EH (cell line): ENCODE data around the gene OR2G3.

Source experiments
- DNase-seq: peaks from one replicate; pipeline ENCODE4 v3.0.0-alpha.2; 2015; ENCODE audit warnings: low read depth

The OR2G3 gene

DNA sequence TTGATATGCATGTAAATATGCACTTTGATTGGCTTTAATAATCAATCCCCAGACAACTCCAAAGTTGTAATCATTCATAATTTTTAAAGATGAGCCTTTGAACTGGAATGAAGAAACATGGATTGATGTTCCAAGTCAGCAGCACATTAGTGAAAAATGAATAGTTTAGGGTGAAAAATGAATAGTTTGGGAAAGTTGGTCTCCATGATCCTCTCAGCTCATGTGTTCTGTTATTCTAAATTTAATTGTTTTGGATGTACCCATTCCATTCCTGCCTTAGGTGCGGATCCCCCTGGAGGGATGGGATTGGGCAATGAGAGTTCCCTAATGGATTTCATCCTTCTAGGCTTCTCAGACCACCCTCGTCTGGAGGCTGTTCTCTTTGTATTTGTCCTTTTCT is at the start of gene OR2G3:
Gene OR2G3, plus strand, starts transcription at position 301 of the 400 bp plus-strand sequence. Its CDS starts 0 bp downstream, at position 301.
- no peak for DNase-seq

DNA sequence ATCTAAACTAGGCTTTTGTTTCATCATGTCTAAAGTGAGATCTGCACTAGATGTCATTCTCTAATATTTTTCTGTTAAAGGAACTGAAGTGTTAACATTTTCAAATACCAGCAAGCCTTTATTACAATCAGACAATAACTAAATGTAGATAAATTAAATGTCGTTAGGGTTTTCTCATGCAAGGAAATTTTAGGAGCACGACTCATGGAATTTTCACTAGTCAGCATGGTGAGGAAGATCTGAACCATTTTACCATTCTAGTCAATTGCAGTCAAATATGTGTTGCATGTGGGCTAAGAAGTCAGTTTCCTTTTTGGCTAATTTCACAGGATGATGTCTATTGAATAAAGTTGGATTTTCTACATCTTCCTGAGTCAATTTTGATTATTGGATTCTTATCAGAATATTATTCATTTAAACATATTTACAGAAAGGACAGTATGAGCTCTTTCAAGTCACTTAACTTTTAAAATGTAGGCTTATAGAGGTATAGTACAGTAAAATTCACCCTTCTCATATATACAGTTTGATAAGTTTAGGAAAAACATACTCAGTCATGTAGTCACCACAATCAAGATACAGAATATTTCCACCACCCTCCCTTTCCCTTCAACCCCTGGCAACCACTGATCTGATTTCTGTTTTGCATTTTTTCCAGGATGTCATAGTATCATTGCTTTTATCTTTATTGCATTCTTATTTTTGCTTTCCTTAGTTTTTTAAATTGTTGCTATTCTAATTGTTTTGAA is 47.3 kb upstream of the OR2G3 start:
- no peak for DNase-seq

- DNase-seq, result no peak
Observed at GRCh38 chr1:247561711-247562110, 43.7 kb upstream of the OR2G3 start.

DNA sequence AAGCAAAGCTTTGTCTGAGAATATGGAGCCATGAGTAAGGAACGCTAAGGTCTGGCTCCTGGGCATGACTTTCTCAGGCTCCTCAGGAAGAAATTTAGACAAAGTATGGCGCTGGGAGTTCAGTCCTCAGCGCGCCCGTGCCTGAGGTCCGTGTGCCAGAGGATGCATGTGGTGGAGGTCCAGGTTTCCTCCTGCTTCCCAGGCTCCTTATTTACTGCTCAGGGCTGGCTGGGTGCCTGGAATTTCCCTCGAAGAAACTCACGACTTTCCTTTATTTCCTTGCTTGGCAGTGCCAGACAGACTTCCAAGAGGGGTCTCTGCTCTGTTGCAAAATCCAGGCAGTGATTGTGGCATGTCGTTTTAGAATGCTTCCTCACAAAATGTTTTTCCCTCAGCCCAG is 43.2 kb upstream of the OR2G3 start:
- no peak for DNase-seq

DNA sequence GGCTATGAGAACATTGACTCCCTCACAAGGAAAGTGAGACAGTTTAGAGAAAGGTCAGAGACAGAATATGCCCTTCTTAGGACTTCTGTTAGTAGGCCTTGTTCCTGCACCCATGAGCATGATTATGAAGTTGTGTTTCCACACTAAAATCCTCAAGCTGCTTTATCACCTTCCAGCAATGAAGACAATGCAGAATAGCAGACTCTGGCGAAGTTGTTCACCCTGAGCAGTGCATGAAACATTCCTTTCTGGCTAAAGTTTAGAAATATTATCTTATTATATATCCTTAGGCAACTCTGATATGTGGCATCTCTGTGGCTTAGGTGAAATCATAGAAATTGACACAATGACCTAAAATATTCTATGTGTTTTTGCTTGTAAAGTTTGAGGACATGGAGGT is 31.1 kb upstream of the OR2G3 start:
- DNase-seq, result no peak

GRCh38 chr1:247574664-247575063 is 30.7 kb upstream of the OR2G3 start:
- DNase-seq, result no peak

GRCh38 chr1:247576514-247576913 is 28.9 kb upstream of the OR2G3 start:
- no peak for DNase-seq

GRCh38 chr1:247578946-247579460 is 26.4 kb upstream of the OR2G3 start:
- DNase-seq, result no peak

DNA sequence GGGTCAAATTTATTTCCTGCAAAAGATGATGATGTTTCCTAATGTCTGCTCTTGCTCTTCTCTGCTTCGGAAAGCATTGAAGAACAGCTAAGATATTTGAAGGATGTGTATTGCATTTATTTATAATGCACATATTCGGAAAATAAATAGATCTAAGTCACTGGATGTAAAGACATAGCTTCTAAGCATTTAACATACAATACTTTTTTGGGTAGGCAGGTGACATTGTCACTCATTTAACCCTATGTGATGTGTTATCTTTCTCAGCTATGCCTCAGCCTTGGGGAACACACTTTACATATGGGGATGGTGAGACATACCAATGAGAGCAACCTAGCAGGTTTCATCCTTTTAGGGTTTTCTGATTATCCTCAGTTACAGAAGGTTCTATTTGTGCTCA is 17.3 kb upstream of the OR2G3 start, which contains the start of gene OR2G2:
Gene OR2G2, plus strand, starts transcription at position 301 of the 400 bp plus-strand sequence. Its CDS starts 0 bp downstream, at position 301.
- no peak for DNase-seq

DNA sequence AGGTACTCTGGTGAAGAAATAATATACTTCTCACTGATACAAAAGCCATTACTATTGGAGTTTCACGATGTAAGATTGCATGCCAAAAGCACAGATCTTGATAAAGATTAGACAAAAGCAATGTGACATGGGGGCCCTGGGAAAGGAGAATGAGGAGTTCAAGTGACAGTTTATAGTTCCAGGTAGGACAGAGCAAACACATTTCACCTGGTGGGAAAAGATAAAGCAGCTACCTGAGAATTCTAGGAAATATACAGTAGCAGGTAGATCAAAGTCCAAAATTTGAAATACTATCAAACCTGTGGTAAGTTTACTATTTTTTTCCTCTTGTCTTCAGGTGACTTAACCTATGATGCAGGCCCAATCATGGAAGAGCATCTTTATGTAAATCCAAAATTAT is 8.0 kb downstream of the OR2G3 start:
- no peak for DNase-seq

GRCh38 chr1:247614625-247615024 is 9.2 kb downstream of the OR2G3 start:
- no peak for DNase-seq

- no peak for DNase-seq
Observed at GRCh38 chr1:247627951-247628350, 22.6 kb downstream of the OR2G3 start.

- DNase-seq, result no peak
Observed at GRCh38 chr1:247638011-247638410, 32.6 kb downstream of the OR2G3 start.

- DNase-seq, result no peak
Observed at GRCh38 chr1:247638781-247639180, 33.4 kb downstream of the OR2G3 start.

DNA sequence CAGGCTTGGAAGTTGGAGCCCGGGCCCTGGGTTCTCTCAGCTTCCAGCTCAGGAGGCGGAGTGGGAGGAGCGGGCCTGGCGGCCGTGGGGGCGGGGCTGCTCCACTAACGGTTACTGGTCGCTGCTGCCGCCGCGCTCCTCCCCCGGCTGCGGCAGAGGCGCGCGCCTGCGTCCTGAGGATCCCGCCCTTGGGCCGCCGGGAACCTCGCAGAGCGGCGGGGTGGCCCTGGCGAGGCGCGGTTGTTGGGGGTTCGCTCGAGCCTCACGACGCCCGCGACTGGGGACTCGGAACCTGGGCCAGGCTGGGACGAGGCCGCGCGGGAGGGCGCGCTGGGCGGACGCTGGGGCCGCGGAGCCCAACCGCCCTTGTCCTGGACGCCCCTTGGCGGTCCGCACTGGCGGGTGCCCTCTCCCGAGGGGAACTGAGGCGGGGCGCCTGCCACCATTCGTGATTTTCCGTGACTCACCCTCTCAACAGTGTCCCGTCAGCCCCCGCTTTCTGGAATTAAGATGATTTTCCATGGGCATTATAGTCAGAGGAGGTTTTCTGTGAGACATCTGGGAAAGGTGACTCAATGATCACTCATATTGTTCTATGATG is 34.1 kb downstream of the OR2G3 start:
- DNase-seq, result no peak

- no peak for DNase-seq
Observed at GRCh38 chr1:247642742-247643141, 37.4 kb downstream of the OR2G3 start.

GRCh38 chr1:247646867-247647266 is 41.5 kb downstream of the OR2G3 start:
- DNase-seq, result no peak

DNA sequence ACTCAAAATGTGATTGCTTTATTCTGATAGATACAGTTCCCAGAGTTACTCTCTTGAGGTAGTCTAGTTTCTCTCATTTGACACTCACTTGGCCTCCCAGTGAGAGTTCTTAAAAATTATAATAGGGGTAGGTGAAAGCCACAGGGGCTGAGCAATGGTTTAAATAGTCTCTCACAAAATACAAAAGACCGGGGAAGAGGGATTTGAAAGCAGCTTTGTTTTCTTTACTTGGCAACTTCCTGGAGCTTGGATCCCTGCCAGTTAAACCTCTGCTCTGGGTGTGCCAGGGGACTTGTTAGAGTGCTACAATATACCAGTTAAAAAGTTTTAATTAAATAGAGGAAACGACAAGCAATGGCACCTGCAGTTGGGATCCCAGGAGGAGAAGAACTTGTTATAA is 42.5 kb downstream of the OR2G3 start:
- DNase-seq, result no peak

DNA sequence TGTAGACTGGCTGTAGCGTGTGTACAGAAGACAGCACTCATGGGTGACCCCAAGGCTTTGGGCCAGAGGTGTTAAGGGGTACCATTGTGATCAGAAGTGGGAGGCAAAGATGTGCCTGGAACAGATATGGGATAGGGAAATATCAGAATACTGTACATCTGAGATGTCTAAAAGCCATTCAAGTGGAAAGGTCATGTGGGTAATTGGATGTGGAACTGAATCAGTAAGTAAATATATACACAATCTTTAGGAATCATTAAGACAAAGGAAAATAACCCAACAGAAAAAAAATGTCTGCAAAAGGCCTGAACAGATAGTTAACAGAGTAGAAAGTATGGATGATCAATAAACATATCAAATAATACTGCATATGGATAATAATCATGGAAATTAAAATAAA is 47.7 kb downstream of the OR2G3 start:
- DNase-seq, result no peak
